H1 (cell line): Measurements from ENCODE around the gene METRN. TPM values are rescaled to one million over a fixed set of nuclear protein-coding genes. Genes with fewer than 3 reads are reported as not detected.
A peak's percentile ranks its signal among the peaks of the same experiment; 100 is the strongest.

Source experiments
- CTCF ChIA-PET: fragments of 300-600 bp; sonication (Branson Sonifier 250); formaldehyde crosslinking; loops from one replicate; lab custom pipeline; 2021; ENCODE audit not compliant: partially characterized antibody; lab: Charles Lee
- POLR2A ChIA-PET: fragments of 300-600 bp; sonication (Branson Sonifier 250); formaldehyde crosslinking; loops from one replicate; lab custom pipeline; 2021; ENCODE audit warnings: inconsistent platforms; ENCODE audit not compliant: partially characterized antibody; lab: Charles Lee
- DNase-seq, 2 experiments: peaks; one replicate each; pipeline versions ENCODE4 v3.0.0 to v3.0.0-alpha.2; 2010 to 2022; ENCODE audit warnings: low spot score in 2 of 2, low read depth in 1 of 2, mixed read lengths in 1 of 2
- FAIRE-seq: peaks from 2 replicates; lab custom pipeline; 2011; peaks lifted over from hg19 to GRCh38; lab: Jason Lieb, UNC
- H2AFZ ChIP-seq: 2 replicates; pipeline ENCODE4 v1.8.1; 2012; ENCODE audit warnings: low read length, inconsistent platforms
- H2AK5ac ChIP-seq: 2 replicates; pipeline ENCODE4 v1.6.1; 2013; ENCODE audit warnings: low read depth, low read length
- H2BK120ac ChIP-seq: replicated peaks from 2 replicates; pipeline ENCODE3; 2013; ENCODE audit warnings: low read depth, low read length, inconsistent platforms
- H2BK12ac ChIP-seq: 2 replicates; pipeline ENCODE4 v1.6.1; 2013; ENCODE audit warnings: low read depth, low read length
- H2BK15ac ChIP-seq: 2 replicates; pipeline ENCODE4 v1.6.1; 2013; ENCODE audit warnings: low read length
- H2BK20ac ChIP-seq: 2 replicates; pipeline ENCODE4 v1.6.1; 2013; ENCODE audit warnings: low read length
- H2BK5ac ChIP-seq: 2 replicates; pipeline ENCODE4 v1.6.1; 2013; ENCODE audit warnings: low read depth, low read length
- H3K14ac ChIP-seq: 2 replicates; pipeline ENCODE4 v1.6.1; 2013; ENCODE audit warnings: inconsistent platforms; ENCODE audit not compliant: insufficient read length
- H3K18ac ChIP-seq: 2 replicates; pipeline ENCODE4 v1.6.1; 2013; ENCODE audit warnings: low read length; ENCODE audit errors: extremely low read depth
- H3K23ac ChIP-seq: 2 replicates; pipeline ENCODE4 v1.6.1; 2013; ENCODE audit warnings: inconsistent platforms; ENCODE audit not compliant: insufficient read length
- H3K23me2 ChIP-seq: 2 replicates; pipeline ENCODE4 v1.6.1; 2013; ENCODE audit warnings: low read depth, low read length
- H3K27ac ChIP-seq: 2 replicates; pipeline ENCODE4 v1.6.1; 2011; ENCODE audit warnings: low read depth, low read length, inconsistent platforms
- H3K27me3 ChIP-seq, 4 experiments: replicated peaks in 1 of 4; 1 replicate in 1 of 4; 2 replicates in 3 of 4; pipeline versions ENCODE4 v1.6.1 to v1.8.1; 2011 to 2013; ENCODE audit warnings: low read length in 3 of 4, mild to moderate bottlenecking in 3 of 4, inconsistent platforms in 2 of 4, mixed read lengths in 2 of 4, moderate library complexity in 1 of 4; ENCODE audit not compliant: control insufficient read depth in 3 of 4, insufficient read depth in 3 of 4; ENCODE audit errors: extremely low read depth in 1 of 4
- H3K36me3 ChIP-seq, 4 experiments: 2 replicates each; pipeline versions ENCODE4 v1.6.1 to v1.8.1; 2011 to 2013; ENCODE audit warnings: mild to moderate bottlenecking in 4 of 4, low read length in 3 of 4, moderate library complexity in 2 of 4, control low read depth in 1 of 4, inconsistent platforms in 1 of 4; ENCODE audit not compliant: insufficient read depth in 4 of 4, control insufficient read depth in 2 of 4
- H3K4ac ChIP-seq: replicated peaks from 2 replicates; pipeline ENCODE3; 2013; ENCODE audit warnings: low read length, low read depth, mixed read lengths, inconsistent platforms; ENCODE audit not compliant: insufficient read length
- H3K4me1 ChIP-seq, 4 experiments: replicated peaks in 1 of 4; 1 replicate in 1 of 4; 2 replicates in 3 of 4; pipeline versions ENCODE4 v1.6.1 to v1.8.1; 2011 to 2013; ENCODE audit warnings: low read length in 3 of 4, inconsistent platforms in 2 of 4, mixed read lengths in 1 of 4; ENCODE audit not compliant: insufficient read depth in 4 of 4, control insufficient read depth in 3 of 4
- H3K4me2 ChIP-seq, 2 experiments: 2 replicates each; pipeline versions ENCODE4 v1.6.1 to v1.8.1; 2011 to 2013; ENCODE audit warnings: low read depth in 2 of 2, low read length in 2 of 2, control low read depth in 1 of 2, inconsistent platforms in 1 of 2, mild to moderate bottlenecking in 1 of 2; ENCODE audit not compliant: insufficient read depth in 1 of 2
- H3K4me3 ChIP-seq, 4 experiments: fragments of 200-600, 300-600 bp in 1 of 4; sonication (generic), shearing (Covaris generic), sonication (Bioruptor Twin) in 1 of 4; 2 replicates each; pipeline versions ENCODE4 v1.5.1 to v1.8.1; 2011 to 2016; ENCODE audit warnings: low read length in 4 of 4, low read depth in 3 of 4, control low read depth in 2 of 4, inconsistent platforms in 2 of 4, mild to moderate bottlenecking in 2 of 4, mixed read lengths in 1 of 4, moderate library complexity in 1 of 4; ENCODE audit not compliant: insufficient read depth in 2 of 4; ENCODE audit errors: extremely low read depth in 1 of 4
- H3K56ac ChIP-seq: replicated peaks from 2 replicates; pipeline ENCODE3; 2013; ENCODE audit warnings: low read depth, mild to moderate bottlenecking, mixed read lengths, low read length, inconsistent platforms; ENCODE audit not compliant: insufficient read length
- H3K79me1 ChIP-seq: 2 replicates; pipeline ENCODE4 v1.6.1; 2013; ENCODE audit warnings: low read depth, low read length, control low read depth
- H3K79me2 ChIP-seq, 2 experiments: 2 replicates each; pipeline versions ENCODE4 v1.6.1 to v1.8.1; 2012 to 2013; ENCODE audit warnings: low read length in 2 of 2, mild to moderate bottlenecking in 2 of 2, inconsistent platforms in 1 of 2; ENCODE audit not compliant: insufficient read depth in 2 of 2, control insufficient read depth in 1 of 2
- H3K9ac ChIP-seq, 4 experiments: replicated peaks in 1 of 4; 1 replicate in 1 of 4; 2 replicates in 3 of 4; pipeline versions ENCODE4 v1.6.1 to v1.8.1; 2011 to 2013; ENCODE audit warnings: low read depth in 3 of 4, low read length in 3 of 4, control low read depth in 2 of 4, mild to moderate bottlenecking in 2 of 4, moderate library complexity in 2 of 4, inconsistent platforms in 1 of 4; ENCODE audit errors: extremely low read depth in 1 of 4
- H3K9me3 ChIP-seq, 2 experiments: 2 replicates each; pipeline versions ENCODE4 v1.6.1 to v1.8.1; 2012 to 2013; ENCODE audit warnings: mild to moderate bottlenecking in 2 of 2, moderate library complexity in 2 of 2, control low read depth in 1 of 2, inconsistent platforms in 1 of 2, low read depth in 1 of 2, low read length in 1 of 2, mixed read lengths in 1 of 2; ENCODE audit not compliant: insufficient read depth in 2 of 2
- H4K20me1 ChIP-seq, 2 experiments: replicated peaks in 1 of 2; 2 replicates each; pipeline versions ENCODE3 to v1.8.1; 2011 to 2013; ENCODE audit warnings: inconsistent platforms in 2 of 2, low read length in 2 of 2, mild to moderate bottlenecking in 1 of 2; ENCODE audit not compliant: insufficient read depth in 2 of 2, control insufficient read depth in 1 of 2
- H4K5ac ChIP-seq: 2 replicates; pipeline ENCODE4 v1.6.1; 2013; ENCODE audit warnings: low read length, low read depth, mixed read lengths, inconsistent platforms; ENCODE audit not compliant: insufficient read length
- H4K8ac ChIP-seq: 2 replicates; pipeline ENCODE4 v1.8.0; 2013; ENCODE audit warnings: mild to moderate bottlenecking, moderate library complexity, low read length, inconsistent platforms; ENCODE audit not compliant: insufficient read depth; ENCODE audit errors: extremely low read depth
- H4K91ac ChIP-seq: replicated peaks from 2 replicates; pipeline ENCODE3; 2013; ENCODE audit warnings: low read length, mixed read lengths, inconsistent platforms; ENCODE audit not compliant: insufficient read length
- NANOG ChIP-seq: IDR thresholded peaks from 2 replicates; pipeline ENCODE4 v1.6.1; 2011; ENCODE audit warnings: low read length, low read depth, mild to moderate bottlenecking, inconsistent platforms; ENCODE audit not compliant: insufficient read depth, poor library complexity, severe bottlenecking
- SIRT6 ChIP-seq: IDR thresholded peaks from one replicate; pipeline ENCODE4 v1.7.1; 2012; ENCODE audit warnings: low read length, inconsistent platforms
- WGBS, 2 experiments: shearing (Covaris generic) in 1 of 2; methylation state at CpG; one replicate each; pipeline versions ENCODE4 v1.1.6 to v1.1.7; 2013 to 2015; ENCODE audit warnings: low lambda C conversion rate in 2 of 2, mixed read lengths in 2 of 2, inconsistent platforms in 1 of 2, low coverage in 1 of 2, missing lambda C conversion rate in 1 of 2; ENCODE audit not compliant: insufficient replicate concordance in 2 of 2, insufficient coverage in 1 of 2, insufficient read length in 1 of 2; ENCODE audit errors: extremely low coverage in 1 of 2, missing lambda C conversion rate in 1 of 2; 5-methylcytosine and 5-hydroxymethylcytosine counted together
- polyA plus RNA-seq, 7 experiments: library from polyadenylated mRNA; depleted of rRNA in 3 of 7; stranded (reverse) in 5 of 7; unstranded in 2 of 7; fragments of >200 nt in 5 of 7; fragments of 200-250 nt in 2 of 7; gene quantifications; 1 replicate in 5 of 7; 2 replicates in 1 of 7; 4 replicates in 1 of 7; pipeline versions ENCODE4 v1.2.1 to v1.2.3, GENCODE V29; 2011 to 2013; ENCODE audit warnings: missing spikeins in 2 of 7, mixed read lengths in 2 of 7
- total RNA-seq: library from RNA; stranded (reverse); fragmentation: NEBNext Ultra II Directional; extraction: Animal tissue kit (Norgen Biotek cat#: 25700); gene quantifications from 2 replicates; pipeline ENCODE4 v1.2.1, GENCODE V29; 2021

Gene METRN
- total and polyA plus RNA-seq, 2 of the 8 experiments (the other 6 are each of a cell fraction or from before 2014, with no cell fraction given), result 18.7 to 25.8 TPM

DNA sequence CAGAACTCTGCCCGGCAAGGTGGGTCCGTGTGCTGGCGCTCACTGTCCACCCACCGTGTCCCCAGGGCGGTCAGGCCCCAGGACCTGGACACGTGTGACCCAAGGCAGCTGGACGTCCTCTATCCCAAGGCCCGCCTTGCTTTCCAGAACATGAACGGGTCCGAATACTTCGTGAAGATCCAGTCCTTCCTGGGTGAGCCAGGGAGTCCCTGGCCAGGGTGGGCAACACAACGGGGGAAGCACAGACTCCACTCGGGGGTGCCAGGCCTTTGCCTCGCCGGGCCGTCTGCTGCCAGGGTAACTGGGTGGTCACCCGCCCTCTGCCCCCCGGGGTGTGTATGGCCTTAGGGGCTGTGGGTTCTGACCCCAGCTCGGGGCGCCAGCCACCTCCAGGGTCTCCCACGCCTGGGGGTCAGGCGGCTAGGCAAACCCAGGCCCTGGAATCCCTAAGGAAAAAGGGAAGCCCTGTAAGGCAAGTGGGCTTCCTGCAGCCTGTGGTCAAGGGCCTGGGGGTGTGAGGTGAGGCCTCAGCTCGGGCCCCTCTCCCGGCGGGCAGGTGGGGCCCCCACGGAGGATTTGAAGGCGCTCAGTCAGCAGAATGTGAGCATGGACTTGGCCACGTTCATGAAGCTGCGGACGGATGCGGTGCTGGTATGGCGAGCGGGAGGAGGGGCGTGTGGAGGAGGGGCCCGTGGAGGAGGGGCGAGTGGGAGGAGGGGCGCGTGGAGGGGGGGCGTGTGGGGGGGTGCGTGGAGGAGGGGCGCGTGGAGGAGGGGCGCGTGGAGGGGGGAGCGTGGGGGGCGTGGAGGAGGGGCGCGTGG is 52.1 kb downstream of the METRN start:
- 93% methylated on average over 32 of the region's 48 CpGs; no CpG with 5 or more reads in 1 of the 2 experiments for WGBS, 2 experiments
- POLR2A ChIA-PET, result interaction anchor here (1.2 to 1.8 kb wide), 2 partner anchors 35 to 51 kb away, joined by 3 read pairs; no protein-coding TSS in a partner anchor
- Histone ChIP-seq H3K9me3 (no peaks in the 10 kb centered on the region), H3K4me1 (peaks cover 0 to 9% (median 6%) of the 10 kb centered on the region in 4 experiments; a peak in 5 of 7 replicates), H2AFZ (no peak overlapping the region), H4K91ac (no peak overlapping the region), H3K14ac (no peak overlapping the region), H3K79me1 (no peaks in the 10 kb centered on the region), H3K27me3 (no peaks in the 10 kb centered on the region), H4K5ac (no peak overlapping the region)
- TF ChIP-seq SIRT6 (no peak), NANOG (no peak)
- TF ChIP-seq, all 59 proteins: peak for 0
- Histone ChIP-seq H4K20me1 (no peaks in the 10 kb centered on the region), H3K36me3 (no peaks in the 10 kb centered on the region), H3K23me2 (no peaks in the 10 kb centered on the region; the same call in 1 of the 2 replicates), H2BK5ac (no peak overlapping the region), H3K23ac (no peak overlapping the region), H3K4me2 (no peak overlapping the region), H2BK20ac (no peak overlapping the region), H3K56ac (no peak overlapping the region), H3K79me2 (no peaks in the 10 kb centered on the region), H3K4ac (no peak overlapping the region), H3K9ac (no peak overlapping the region), H3K4me3 (no peak overlapping the region), H2BK12ac (0 out of 2 replicates have a peak overlapping the region, but pooled peaks have one; percentile 7), H2BK15ac (no peak overlapping the region), H4K8ac (no peak overlapping the region), H2BK120ac (no peak overlapping the region), H3K18ac (no peak overlapping the region), H2AK5ac (no peak overlapping the region), H3K27ac (no peak overlapping the region)
- FAIRE-seq (no peak), DNase-seq (no peak)
- CTCF ChIA-PET, result interaction anchor here (1.1 to 1.7 kb wide), 5 partner anchors 18 to 51 kb away, joined by 3 to 7 read pairs (median 4); no protein-coding TSS in a partner anchor
